Spinal cord (tissue), 10 donors: ENCODE measurements around the gene AFF1. TPM values are rescaled to one million over a fixed set of nuclear protein-coding genes. Genes with fewer than 3 reads are reported as not detected.

Source experiments
- DNase-seq, 6 donors: peaks; one replicate each; pipeline versions ENCODE4 v3.0.0 to v3.0.0-alpha.2; 2013 to 2015; ENCODE audit warnings: low spot score in 6 of 6, low read depth in 4 of 6
- H3K27ac ChIP-seq: one replicate; pipeline ENCODE4 v1.5.1; 2013; ENCODE audit warnings: low read depth, low read length, control low read depth
- H3K27me3 ChIP-seq: one replicate; pipeline ENCODE4 v1.6.1; 2013; ENCODE audit warnings: low read length; ENCODE audit not compliant: control insufficient read depth, insufficient read depth
- H3K36me3 ChIP-seq: one replicate; pipeline ENCODE4 v1.6.1; 2013; ENCODE audit warnings: low read length; ENCODE audit not compliant: control insufficient read depth, insufficient read depth
- H3K4me1 ChIP-seq: one replicate; pipeline ENCODE4 v1.6.1; 2013; ENCODE audit warnings: low read length; ENCODE audit not compliant: control insufficient read depth, insufficient read depth
- H3K4me3 ChIP-seq: one replicate; pipeline ENCODE4 v1.5.1; 2013; ENCODE audit warnings: low read depth, low read length, control low read depth
- H3K9me3 ChIP-seq: one replicate; pipeline ENCODE4 v1.6.1; 2013; ENCODE audit warnings: low read length; ENCODE audit not compliant: control insufficient read depth, insufficient read depth
- WGBS: methylation state at CpG from one replicate; pipeline ENCODE4 v1.1.5; 2013; ENCODE audit warnings: missing lambda C conversion rate; ENCODE audit not compliant: insufficient coverage; 5-methylcytosine and 5-hydroxymethylcytosine counted together
- polyA plus RNA-seq, 2 donors: library from polyadenylated mRNA; unstranded; fragments of 120-200 nt; gene quantifications; one replicate each; pipeline ENCODE4 v1.2.1, GENCODE V29; 2013; ENCODE audit not compliant: insufficient read length in 2 of 2
- total RNA-seq, 2 donors: library from RNA; depleted of rRNA in 1 of 2; stranded (reverse); fragments of 120-200 nt in 1 of 2; fragments of >200 nt in 1 of 2; gene quantifications; one replicate each; pipeline versions ENCODE4 v1.2.3 to v1.2.4, GENCODE V29; 2013 to 2014
- donor health status: healthy.

AFF1 gene
- total and polyA plus RNA-seq, 4 donors = 14.2 to 24.6 (median 18.4) TPM

- H3K36me3 ChIP-seq = no peaks in the 10 kb centered on the region
Observed at GRCh38 chr4:87015416-87015815, 80.6 kb downstream of the AFF1 start.

GRCh38 chr4:87017580-87018342 is 83.0 kb downstream of the AFF1 start:
- no peak overlapping the region for H3K27ac ChIP-seq
- no peaks in the 10 kb centered on the region for H3K27me3 ChIP-seq
- H3K36me3 ChIP-seq = no peaks in the 10 kb centered on the region
- WGBS = 100% methylated on average over 3 of the region's 10 CpGs
- H3K4me1 ChIP-seq = no peaks in the 10 kb centered on the region
- no peak overlapping the region for H3K4me3 ChIP-seq
- no peaks in the 10 kb centered on the region for H3K9me3 ChIP-seq
- DNase-seq = no peak

More at GRCh38 chr4:87015416-87015815, 80.6 kb downstream of the AFF1 start:
- DNase-seq = no peak
- WGBS = 100% methylated on average over 1 of the region's 1 CpG
- Histone ChIP-seq H3K27me3 (no peaks in the 10 kb centered on the region), H3K9me3 (no peaks in the 10 kb centered on the region), H3K4me3 (no peak overlapping the region), H3K4me1 (peaks cover 5% of the 10 kb centered on the region), H3K27ac (no peak overlapping the region)

GRCh38 chr4:87018753-87019152 is 83.9 kb downstream of the AFF1 start:
- Histone ChIP-seq H3K4me3 (no peak overlapping the region), H3K27ac (no peak overlapping the region), H3K4me1 (no peaks in the 10 kb centered on the region), H3K9me3 (no peaks in the 10 kb centered on the region), H3K27me3 (no peaks in the 10 kb centered on the region), H3K36me3 (no peaks in the 10 kb centered on the region)
- no peak for DNase-seq
- WGBS = no CpG with 5 or more reads among the region's 1 CpG

GRCh38 chr4:87019246-87019791 is 84.5 kb downstream of the AFF1 start:
- no peaks in the 10 kb centered on the region for H3K36me3 ChIP-seq
- H3K9me3 ChIP-seq = no peaks in the 10 kb centered on the region
- H3K27me3 ChIP-seq = no peaks in the 10 kb centered on the region
- no peak overlapping the region for H3K4me3 ChIP-seq
- no CpG with 5 or more reads among the region's 4 CpGs for WGBS
- no peak for DNase-seq
- H3K4me1 ChIP-seq = no peaks in the 10 kb centered on the region
- H3K27ac ChIP-seq = no peak overlapping the region

GRCh38 chr4:87019898-87020297 is 85.1 kb downstream of the AFF1 start:
- Histone ChIP-seq H3K36me3 (no peaks in the 10 kb centered on the region), H3K4me3 (no peak overlapping the region), H3K9me3 (no peaks in the 10 kb centered on the region), H3K4me1 (no peaks in the 10 kb centered on the region), H3K27ac (no peak overlapping the region), H3K27me3 (no peaks in the 10 kb centered on the region)
- no peak for DNase-seq
- no CpG with 5 or more reads among the region's 2 CpGs for WGBS

- DNase-seq = no peak
- H3K4me1 ChIP-seq = no peaks in the 10 kb centered on the region
- no peak overlapping the region for H3K4me3 ChIP-seq
- 77% methylated on average over 1 of the region's 1 CpG for WGBS
- H3K9me3 ChIP-seq = no peaks in the 10 kb centered on the region
- H3K27ac ChIP-seq = no peak overlapping the region
- H3K36me3 ChIP-seq = no peaks in the 10 kb centered on the region
- H3K27me3 ChIP-seq = no peaks in the 10 kb centered on the region
Observed at GRCh38 chr4:87024201-87024600, 89.4 kb downstream of the AFF1 start.

GRCh38 chr4:87025023-87025613 is 90.3 kb downstream of the AFF1 start:
- Histone ChIP-seq H3K4me3 (no peak overlapping the region), H3K4me1 (no peaks in the 10 kb centered on the region), H3K27ac (no peak overlapping the region), H3K36me3 (no peaks in the 10 kb centered on the region), H3K27me3 (no peaks in the 10 kb centered on the region), H3K9me3 (no peaks in the 10 kb centered on the region)
- DNase-seq = no peak
- no CpG with 5 or more reads among the region's 5 CpGs for WGBS

GRCh38 chr4:87025614-87026041 is 90.8 kb downstream of the AFF1 start:
- WGBS = 79% methylated on average over 3 of the region's 6 CpGs
- Histone ChIP-seq H3K27ac (no peak overlapping the region), H3K36me3 (no peaks in the 10 kb centered on the region), H3K27me3 (no peaks in the 10 kb centered on the region), H3K9me3 (no peaks in the 10 kb centered on the region), H3K4me1 (peaks cover under 1% of the 10 kb centered on the region), H3K4me3 (no peak overlapping the region)
- no peak for DNase-seq

- no peak for DNase-seq
- H3K36me3 ChIP-seq = no peaks in the 10 kb centered on the region
- WGBS = 83% methylated on average over 1 of the region's 4 CpGs
- peaks cover 5% of the 10 kb centered on the region for H3K4me1 ChIP-seq
- H3K27me3 ChIP-seq = no peaks in the 10 kb centered on the region
- no peak overlapping the region for H3K4me3 ChIP-seq
- H3K9me3 ChIP-seq = no peaks in the 10 kb centered on the region
- no peak overlapping the region for H3K27ac ChIP-seq
Observed at GRCh38 chr4:87026800-87027495, 92.1 kb downstream of the AFF1 start.
